Uterus (tissue), 2 donors: ENCODE results near the gene GMPR.

Experiments used
- CTCF ChIP-seq, 4 experiments: fragments of 200-600 bp in 2 of 4; fragments of 450-650 bp in 2 of 4; sonication (generic) in 2 of 4; IDR thresholded peaks; one replicate each; pipeline ENCODE4 v1.5.1; 2016 to 2019; ENCODE audit warnings: antibody characterized with exemption in 4 of 4, mild to moderate bottlenecking in 2 of 4, moderate library complexity in 1 of 4
- POLR2A ChIP-seq, 2 donors: fragments of 450-650 bp; IDR thresholded peaks; one replicate each; pipeline ENCODE4 v1.6.1; 2016; ENCODE audit warnings: antibody characterized with exemption in 2 of 2, mild to moderate bottlenecking in 1 of 2, moderate library complexity in 1 of 2

- TF ChIP-seq POLR2A (IDR thresholded peaks at IDR 0.05) (no peak), CTCF (IDR thresholded peaks at IDR 0.05) (no peak)
Measured at GRCh38 chr6:16343593-16343992, 105.2 kb downstream of the GMPR start.
